Activated T-cell treated with anti-CD3 and anti-CD28 coated beads for 1 hour (primary cell): ENCODE results near the gene SLC9A8.

Experiments
- DNase-seq: peaks from one replicate; pipeline ENCODE4 v3.0.0-alpha.2; 2020; ENCODE audit warnings: low read depth

SLC9A8 gene

DNA sequence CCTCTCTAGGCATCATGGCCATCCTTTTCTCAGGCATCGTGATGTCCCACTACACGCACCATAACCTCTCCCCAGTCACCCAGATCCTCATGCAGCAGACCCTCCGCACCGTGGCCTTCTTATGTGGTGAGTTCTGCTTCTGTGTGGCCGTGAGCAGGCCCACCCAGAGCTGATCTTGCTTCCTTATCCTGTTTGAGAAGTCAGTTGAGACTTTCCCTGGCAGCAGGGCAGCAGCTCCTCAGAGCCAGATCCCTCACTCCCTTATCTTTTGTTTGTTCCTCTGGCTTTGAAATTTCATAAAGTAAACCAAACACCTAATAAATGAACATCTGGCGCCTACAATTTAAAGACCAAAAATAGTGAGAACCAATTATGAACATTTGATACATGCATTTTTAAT, 62.1 kb downstream of the SLC9A8 start:
- no peak for DNase-seq

DNA sequence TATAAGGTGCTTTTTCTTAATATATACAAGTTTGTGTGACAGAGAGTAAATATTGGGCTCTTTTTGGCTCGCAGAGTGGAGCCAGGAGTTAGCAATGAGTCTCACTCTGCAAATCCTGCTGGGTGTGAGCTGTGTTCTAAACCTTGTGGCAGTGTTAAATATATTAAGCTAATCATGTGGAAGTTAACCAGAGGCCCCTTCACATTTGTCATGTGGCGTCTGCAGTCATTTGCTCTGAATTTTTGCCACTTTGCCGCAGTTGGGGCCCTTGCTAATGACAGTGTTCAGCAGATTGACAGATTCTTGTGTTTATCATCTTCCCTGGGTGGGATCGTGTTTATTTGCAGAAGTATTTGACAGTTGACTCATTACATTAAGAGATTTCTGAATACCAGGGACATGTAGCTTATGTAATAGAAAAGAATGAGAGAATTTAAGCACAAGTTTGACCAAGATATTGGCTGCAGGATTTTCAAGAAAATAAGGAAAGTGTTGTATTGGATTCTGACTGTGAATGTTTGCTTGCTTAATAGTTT, 64.8 kb downstream of the SLC9A8 start:
- DNase-seq: no peak

DNA sequence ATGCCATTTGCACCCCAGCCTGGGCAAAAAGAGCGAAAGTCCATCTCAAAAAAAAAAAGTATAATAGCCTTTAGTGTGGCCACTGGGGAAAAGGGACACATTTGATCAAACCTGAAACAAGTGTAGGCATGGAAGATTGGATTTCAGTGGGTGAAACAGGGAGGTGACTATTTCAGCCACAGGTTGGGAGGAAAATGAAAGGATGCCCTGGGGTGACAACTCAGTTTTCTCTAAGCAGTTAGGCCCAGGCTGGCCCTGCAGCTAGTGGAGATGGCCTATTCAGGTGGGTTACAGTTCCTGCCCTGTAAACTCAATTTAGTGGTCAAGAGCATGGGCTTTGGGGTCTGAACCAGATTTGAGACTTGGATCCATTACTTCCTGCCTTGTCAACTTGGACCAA, 66.3 kb downstream of the SLC9A8 start:
- no peak for DNase-seq

DNA sequence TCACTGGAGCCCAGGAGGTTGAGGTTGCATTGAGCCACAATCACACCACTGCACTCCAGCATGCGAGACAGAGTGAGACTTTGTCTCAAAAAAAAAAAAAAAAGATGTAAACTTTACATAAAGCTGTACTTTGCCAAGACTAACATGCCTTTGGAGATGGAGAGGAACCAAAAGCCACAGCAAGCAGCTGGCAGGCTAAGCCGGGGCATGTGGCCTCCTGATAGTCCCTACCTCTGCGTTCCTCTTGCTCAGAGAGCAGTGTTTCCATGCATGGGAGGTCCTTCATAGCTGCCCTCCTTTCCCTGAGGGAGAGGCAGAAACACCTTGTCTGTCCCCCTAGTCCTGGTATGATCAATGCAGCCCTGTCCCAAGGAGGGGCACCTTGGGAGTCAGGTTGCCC, 67.5 kb downstream of the SLC9A8 start:
- DNase-seq: no peak

DNA sequence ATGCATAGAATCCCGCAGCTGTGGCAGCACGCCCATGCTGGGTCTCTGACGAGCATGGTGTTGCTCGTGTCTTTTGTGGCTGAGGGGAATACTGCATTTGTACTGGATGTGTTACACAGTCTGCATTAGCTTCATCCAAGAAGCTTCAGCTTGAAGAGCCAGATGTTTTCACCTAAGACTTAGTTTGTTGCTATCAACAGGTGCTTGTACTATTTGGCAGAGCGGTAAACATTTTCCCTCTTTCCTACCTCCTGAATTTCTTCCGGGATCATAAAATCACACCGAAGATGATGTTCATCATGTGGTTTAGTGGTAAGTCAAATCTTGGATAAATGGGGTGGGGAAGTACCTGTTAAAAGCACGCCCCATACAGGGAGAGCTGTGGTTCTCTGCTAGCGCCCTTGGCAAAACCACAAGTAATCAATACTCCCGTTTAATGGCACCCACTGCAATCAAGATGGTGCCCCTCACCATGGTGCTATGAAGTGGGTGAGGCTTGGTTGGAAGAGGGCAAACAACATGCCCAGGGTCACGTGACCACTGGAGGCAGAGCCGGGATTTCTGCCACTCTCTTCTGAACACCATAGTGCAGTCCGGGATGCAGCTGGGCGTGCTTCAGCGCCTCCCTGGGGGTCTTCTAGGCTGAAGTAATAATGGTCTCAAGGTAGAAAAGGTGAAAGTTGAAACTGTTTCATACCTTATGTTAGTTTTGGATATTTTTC, 68.3 kb downstream of the SLC9A8 start:
- no peak for DNase-seq

DNA sequence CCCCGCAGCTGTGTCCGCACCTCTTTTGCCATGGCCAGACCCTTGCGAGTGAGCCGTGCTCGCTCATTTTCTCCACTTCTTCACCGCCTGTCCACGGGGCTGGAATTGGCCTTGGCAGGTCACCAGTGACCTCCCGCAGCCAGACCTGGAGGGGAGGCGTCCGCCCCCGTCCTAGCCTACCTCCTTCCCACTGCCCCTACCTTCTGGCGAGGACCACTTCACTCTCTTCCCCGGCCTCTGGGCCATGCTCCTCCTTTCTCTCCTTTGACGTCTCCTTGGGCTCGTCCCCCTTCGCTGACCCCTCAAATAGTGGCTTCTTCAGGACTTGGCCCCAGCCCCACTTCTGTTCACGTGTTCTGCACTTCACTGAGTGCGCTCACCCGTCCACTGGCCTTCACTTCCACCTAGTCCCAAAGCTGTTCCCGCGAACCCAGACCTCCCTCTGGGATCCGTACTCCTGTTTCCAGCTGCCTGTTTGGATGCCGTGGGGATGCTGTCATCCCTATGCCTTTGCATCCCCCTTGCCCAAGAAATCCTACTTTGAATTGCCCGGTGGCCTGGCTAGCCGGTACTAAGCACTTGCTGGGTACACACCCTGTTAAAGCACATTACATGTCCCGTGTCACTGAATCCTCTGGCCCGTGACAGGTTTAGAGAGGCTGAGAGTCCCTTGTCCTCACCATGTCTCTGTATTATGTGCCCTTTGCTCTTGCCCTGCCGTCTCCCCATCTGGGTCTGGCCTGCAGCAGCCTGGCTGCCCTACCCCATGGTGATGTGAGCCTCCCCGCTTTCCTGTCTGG, 69.7 kb downstream of the SLC9A8 start:
- no peak for DNase-seq

DNA sequence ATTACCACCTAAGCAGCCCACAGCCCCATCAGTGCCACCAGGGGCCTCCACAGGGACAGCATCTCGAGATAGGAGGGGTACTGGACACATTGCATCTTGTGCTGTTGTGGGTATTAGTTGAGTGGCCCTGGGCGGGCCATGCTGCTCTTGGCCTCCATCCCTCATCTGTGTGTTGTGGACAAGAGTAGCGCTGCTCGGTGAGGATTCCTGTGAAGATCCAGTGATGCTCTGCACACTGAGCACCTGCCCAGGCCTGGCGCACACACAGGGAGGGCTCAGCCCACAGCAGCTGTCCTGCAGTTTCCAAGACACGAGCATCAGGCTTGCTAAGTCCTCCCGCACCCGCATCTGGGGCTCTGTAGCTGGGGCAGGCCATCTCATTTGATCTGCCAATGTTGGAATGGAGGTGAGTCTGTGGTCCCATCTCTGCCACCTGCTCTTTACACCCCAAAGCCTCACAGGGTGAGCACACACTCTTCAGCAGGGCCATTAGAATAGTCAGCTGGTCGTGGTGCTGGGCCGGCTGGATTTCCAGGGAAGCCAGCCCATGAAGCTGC, 70.7 kb downstream of the SLC9A8 start:
- no peak for DNase-seq

DNA sequence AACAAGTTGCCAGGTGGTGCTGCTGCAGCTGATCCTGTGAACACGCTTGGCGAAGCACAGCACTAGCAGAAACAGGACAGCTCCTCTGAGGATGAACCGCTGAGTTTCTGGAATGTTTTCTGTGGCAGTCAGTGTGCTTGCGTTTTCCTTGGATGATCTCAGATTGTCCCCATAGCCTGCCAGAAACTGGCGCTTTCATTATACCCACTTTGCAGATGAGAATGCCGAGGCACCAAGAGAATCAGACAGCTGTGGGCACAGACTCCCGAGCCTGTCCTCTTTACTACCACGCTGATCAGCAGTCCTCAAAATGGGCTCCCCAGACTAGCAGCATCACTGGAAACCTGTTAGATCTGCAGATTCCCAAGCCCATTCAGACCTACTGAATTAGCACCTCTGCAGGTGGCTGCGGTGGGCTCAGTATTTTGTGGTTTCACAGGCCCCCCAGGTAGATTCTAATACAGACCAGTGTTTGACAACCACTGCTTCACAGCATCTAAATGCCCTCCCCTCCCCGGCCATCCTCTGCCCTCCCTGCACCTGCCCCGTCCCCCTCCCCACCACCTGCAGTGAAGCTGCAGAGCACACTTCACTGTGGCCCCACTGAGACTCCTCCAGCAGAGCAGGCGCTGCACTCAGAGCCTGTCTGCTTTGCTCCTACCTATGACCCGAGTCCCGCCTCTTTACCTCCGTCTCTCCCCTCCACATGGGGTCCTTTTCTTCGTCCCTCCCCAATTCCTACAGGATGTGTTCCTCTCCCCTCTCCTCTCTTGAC, 73.1 kb downstream of the SLC9A8 start:
- no peak for DNase-seq

DNA sequence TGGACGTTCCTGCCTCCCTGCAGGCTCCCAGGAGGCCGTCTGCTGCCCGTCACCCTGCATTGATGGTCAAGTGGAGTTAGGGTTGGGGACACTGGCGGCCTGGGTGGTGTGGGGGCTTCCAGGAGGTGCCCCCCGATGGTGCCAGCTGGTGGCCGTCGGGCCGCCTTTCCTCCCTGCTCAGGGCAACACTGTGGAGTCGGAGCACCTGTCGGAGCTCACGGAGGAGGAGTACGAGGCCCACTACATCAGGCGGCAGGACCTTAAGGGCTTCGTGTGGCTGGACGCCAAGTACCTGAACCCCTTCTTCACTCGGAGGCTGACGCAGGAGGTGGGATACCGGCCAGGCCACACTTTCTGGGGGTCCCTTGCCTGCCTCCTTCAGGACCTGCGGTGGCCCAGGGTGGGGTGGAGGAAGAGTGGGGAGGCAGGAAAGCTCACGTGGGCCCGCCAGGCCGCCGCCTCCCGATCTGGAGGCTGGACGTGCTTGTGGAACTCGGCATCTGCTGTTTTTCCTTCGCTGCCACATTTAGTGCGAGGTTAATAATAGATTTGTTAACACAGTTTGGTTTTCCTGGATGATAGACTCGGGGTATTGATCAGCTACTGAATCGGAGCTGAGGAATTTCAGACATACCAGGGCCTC, 74.1 kb downstream of the SLC9A8 start:
- DNase-seq: no peak

DNA sequence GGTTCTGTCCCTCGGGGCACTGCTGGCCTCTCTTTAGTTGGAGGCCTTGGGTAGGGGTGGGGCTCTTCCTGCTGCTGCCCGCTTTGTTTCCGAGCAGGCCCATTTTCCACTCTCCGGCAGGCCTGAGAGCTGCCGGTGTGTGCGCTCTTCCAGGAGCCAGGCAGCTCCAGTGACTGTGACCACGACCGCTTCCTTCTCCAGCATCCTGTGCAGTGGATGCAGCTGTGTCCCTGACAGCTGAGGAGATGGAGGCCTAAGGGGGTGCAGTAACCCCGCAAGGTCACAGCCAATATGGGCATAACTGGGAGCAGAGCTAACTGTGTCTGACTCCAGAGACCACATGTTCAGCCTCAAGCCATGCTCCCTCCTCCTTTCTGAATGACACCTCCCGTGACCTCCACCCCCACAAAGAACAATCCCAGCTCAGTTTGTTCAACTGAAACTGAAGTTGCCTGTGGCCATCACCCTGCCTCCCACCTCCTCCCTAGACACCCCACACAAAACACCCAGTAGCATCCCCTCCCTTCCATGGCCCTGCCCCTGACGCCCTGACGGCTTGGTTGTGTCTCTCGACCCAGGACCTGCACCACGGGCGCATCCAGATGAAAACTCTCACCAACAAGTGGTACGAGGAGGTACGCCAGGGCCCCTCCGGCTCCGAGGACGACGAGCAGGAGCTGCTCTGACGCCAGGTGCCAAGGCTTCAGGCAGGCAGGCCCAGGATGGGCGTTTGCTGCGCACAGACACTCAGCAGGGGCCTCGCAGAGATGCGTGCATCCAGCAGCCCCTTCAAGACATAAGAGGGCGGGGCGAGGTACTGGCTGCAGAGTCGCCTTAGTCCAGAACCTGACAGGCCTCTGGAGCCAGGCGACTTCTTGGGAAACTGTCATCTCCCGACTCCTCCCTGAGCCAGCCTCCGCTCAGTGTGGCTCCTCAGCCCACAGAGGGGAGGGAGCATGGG, 74.9 kb downstream of the SLC9A8 start:
- DNase-seq: no peak

DNA sequence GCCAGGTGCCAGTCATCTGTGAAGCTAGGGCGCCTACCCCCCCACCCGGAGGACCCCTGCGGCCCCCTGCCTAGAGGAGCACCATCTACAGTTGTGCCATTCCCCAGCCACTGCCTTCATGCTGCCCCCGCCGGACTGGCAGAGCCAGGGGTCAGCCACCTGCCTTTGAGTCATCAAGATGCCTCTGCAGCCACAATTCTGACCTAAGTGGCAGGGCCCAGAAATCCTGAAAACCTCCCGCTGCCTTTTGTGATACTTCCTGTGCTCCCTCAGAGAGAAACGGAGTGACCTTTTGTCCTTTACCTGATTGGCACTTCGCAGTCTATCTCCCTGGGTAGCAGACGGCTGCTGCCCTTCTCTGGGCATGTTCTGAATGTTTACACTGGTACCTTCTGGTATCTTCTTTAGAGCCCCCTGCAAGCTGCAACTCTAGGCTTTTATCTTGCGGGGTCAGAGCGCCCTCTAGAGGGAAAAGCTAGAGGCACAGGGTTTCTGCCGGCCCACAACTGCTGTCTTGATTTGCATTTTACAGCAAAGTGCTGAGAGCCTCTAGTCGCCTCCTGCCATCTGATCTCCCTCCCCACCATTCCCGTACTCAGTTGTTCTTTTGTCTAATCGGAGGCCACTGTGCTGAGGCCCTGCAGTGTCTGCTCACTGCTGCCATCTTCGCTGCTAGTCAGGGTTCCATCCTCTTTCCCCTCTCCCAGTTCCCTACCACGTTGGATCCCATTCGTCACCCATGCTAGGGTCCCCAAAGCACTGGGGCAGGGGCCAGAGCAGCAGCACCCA, 75.8 kb downstream of the SLC9A8 start:
- peak; percentile 32 for DNase-seq

DNA sequence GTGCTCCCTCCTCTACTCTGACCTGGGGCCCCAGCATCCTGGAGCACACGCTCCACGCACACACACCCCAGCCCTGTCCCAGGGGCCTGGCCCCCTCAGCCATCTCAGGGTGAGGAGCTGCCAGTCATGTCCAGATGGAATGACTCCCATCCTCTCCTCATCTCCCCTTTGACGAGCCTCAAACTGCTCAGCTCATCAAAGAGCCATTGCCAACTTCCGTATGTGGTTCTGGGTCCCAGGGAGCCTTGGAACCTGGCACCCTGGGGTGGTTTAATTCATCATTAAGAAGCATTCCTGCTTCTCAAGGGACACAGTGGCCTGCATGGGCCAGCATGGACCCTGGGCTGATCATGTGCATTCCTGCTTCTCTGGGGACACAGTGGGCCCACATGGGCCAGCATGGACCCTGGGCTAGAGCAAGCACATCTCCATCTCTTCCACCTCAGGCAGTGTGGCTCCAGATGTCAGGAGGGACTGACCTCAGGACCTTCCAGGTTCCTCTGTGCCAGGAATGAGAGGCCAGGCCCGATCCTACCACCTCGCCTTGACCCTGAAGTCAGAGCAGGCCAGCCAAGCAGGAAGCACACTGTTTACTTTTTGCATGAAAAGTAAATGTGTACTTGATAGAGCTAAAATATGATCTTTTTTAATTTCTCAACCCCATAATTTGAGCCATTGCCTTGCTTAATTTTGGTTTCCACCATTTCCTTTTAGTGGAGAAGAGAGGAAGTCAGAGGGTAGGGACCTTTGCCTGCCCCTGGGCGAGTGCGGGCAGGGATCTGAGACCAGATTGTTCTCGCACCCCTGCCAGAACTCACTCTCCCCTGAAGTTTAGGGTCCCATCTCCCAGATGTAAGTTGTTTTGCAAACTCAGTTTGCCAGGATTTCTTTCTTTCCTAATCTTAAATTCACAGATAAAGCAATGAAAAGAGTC, 76.6 kb downstream of the SLC9A8 start:
- no peak for DNase-seq

DNA sequence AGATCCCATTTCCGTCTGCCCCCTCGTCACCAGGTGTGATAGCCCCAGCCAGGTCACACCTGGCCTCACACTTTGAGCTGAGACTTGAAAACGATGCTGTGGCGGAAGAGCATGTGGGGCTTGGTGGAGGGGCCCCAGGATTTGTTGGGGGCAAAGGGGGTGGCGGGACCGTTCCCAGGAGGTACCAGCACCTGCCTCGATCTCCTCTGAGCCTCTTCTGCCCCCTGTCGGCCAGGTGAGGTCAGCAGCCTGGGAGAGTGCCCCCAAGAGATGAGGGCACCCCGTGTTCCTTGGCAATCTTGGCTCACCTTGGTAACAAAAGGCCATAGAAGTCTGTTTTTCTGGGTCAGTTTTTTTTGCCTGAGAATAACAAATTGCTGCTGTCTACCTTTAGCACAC, 77.3 kb downstream of the SLC9A8 start:
- DNase-seq: no peak

DNA sequence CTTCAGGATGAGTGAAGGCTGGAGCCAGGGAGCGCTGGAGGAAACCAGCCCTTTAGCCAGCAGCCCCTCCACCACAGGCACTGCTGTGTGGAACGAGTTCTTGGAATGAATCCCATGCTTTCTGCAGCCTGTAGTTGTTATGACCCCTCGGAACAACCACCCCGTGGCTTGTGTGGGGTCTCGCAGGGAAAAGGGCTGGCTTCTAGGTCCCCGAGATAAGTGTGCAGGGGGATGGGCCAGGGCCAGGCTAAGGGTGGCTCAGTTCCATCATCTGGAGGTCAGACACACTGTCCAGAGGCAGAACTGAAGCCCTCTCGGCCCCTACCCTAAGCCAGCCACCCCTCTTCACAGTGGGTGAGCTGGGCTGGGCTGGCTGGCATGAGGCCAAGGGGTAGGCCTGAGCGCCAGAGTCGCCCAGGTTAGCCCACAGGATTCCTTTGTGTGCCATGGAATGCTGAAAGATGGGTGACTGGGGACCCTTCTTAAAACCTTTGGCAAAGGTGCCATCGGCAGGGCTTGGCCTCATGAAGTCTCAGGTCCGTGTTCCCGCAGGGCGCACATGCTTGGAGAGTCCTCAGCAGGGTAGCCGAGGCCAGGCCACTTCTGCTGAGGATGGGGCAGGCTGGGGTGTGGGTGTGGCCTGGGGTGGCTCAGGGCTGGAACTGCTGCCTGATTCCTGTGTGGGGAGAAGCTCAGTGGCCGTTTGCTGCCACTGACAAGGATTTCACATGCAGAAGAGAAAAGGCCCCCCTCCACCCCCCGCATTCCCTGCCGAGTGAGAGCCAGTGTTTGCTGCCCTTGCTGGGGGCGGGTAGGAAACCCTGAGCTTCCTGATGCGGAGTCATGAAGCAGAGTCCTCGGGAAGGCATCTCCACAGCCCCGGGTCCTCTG, 78.1 kb downstream of the SLC9A8 start:
- no peak for DNase-seq

DNA sequence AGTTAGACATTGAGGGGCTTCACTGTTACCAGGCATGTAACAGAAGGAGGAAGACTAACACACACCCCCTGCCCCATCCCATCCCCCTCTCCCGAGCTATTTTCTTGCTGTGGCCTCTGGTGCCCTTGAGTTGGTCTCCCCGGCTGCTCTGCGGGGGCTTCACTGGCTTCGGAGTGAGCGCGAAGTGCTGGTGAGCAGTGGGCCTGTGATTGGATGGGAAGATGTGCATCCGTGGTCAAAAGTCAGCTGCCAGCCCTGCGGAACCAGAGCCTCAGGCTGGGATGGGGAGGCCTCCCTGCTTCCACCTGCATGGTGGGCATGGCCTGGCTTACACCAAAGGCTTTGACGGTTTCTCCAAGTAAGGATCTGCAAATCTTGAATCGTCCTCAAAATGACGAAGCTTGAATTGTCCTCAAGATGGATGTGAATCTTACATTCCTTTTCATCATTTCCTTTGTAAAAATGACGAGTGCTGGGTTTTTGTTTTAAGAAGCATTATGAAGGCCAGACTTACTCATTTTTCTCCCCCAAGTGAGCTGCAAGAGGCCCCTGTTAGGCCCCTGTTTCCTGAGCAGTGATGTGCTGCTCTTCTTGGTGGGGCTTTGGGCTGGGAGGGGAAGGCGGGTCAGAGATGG, 79.0 kb downstream of the SLC9A8 start:
- DNase-seq: no peak

DNA sequence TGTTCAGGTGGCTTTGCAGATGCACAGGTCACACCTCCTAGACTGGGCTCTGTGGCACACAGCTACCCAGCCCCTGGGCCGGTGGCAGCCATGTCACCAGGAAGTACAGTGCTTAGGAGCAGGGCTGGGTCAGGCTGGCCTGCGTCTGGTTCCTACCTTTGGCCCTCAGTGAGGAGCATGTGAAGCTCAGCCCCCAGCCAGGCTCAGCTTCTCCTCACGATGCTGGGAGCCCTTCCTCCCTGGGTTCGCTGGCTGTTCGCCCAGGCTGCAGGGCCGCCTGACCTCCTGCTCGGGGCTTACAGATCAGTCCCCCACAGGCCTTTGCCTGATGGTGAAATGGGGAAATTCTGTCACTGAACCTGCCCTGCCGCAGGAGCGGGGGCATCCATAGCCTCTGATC, 79.6 kb downstream of the SLC9A8 start:
- no peak for DNase-seq

DNA sequence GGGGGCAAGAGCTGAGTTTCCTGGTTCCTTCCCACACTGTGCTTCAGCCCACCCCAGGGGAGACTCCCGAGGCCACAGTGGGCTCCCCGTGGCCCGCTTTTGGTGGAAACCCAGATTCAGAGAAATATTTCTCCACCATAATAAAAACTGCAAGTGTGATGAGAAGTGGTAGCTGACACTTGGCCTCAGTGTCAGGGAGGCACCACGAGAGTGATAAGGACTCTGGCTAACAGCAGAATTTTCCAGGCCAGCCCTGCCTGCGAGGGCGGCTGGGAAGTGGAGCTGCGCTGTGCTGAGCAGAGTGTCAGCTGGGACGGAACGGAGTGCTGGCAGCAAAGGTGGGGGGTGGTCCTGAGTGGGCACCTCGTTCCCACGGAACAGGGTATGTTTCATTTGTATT, 80.2 kb downstream of the SLC9A8 start:
- DNase-seq: no peak
